MCF 10A (cell line): ENCODE measurements around the gene DNAH3. TPM values are rescaled to one million over a fixed set of nuclear protein-coding genes. Genes with fewer than 3 reads are reported as not detected.

Source experiments
- BruUV-seq: library from RNA; stranded (reverse); fragments of 400-500 nt; replicated peaks from 2 replicates; lab custom pipeline; 2021; lab: Mats Ljungman, UMichigan
- CTCF ChIA-PET: fragments of 300-600 bp; sonication (Branson Sonifier 250); formaldehyde crosslinking; extraction: SDS; loops from one replicate; lab custom pipeline; 2021; ENCODE audit warnings: antibody characterized with exemption, inconsistent platforms; lab: Yijun Ruan, JAX
- POLR2A ChIA-PET: fragments of 300-600, 350-650 bp; sonication (Branson Sonifier 250); formaldehyde crosslinking; extraction: SDS; loops from one replicate; lab custom pipeline; 2020; ENCODE audit warnings: antibody characterized with exemption, inconsistent platforms; lab: Yijun Ruan, JAX
- DNase-seq: peaks from one replicate; pipeline ENCODE4 v3.0.0-alpha.2; 2018; ENCODE audit not compliant: unreplicated experiment
- H3K27ac Mint-ChIP-seq: one replicate; pipeline ENCODE4 v1.8.0; 2022; ENCODE audit warnings: mild to moderate bottlenecking, low read depth, mixed read lengths; ENCODE audit not compliant: unreplicated experiment
- H3K27me3 Mint-ChIP-seq: one replicate; pipeline ENCODE4 v1.8.0; 2022; ENCODE audit warnings: mixed read lengths; ENCODE audit not compliant: insufficient read depth, unreplicated experiment
- H3K36me3 Mint-ChIP-seq: one replicate; pipeline ENCODE4 v1.8.0; 2022; ENCODE audit warnings: mild to moderate bottlenecking, moderate library complexity, mixed read lengths; ENCODE audit not compliant: insufficient read depth, unreplicated experiment
- H3K4me1 Mint-ChIP-seq: one replicate; pipeline ENCODE4 v1.8.0; 2022; ENCODE audit warnings: mixed read lengths; ENCODE audit not compliant: insufficient read depth, unreplicated experiment
- H3K4me3 Mint-ChIP-seq: one replicate; pipeline ENCODE4 v1.8.0; 2022; ENCODE audit warnings: mild to moderate bottlenecking, moderate library complexity, mixed read lengths; ENCODE audit not compliant: unreplicated experiment
- H3K9me3 Mint-ChIP-seq: one replicate; pipeline ENCODE4 v1.8.0; 2022; ENCODE audit warnings: mixed read lengths; ENCODE audit not compliant: unreplicated experiment
- intact Hi-C: fragments of 100-400 bp; cut with micrococcal nuclease; formaldehyde crosslinking; loops from 2 replicates; pipeline ENCODE4 v1.14.1; 2022
- total RNA-seq: library from RNA; stranded (reverse); gene quantifications from 2 replicates; pipeline ENCODE4 v1.2.3, GENCODE V29; 2022
- TF ChIP-seq, protein P1 (sequence below): fragments of 200-600 bp; IDR thresholded peaks from one replicate; pipeline ENCODE4 v1.8.0; 2022; ENCODE audit warnings: antibody characterized with exemption, mild to moderate bottlenecking; ENCODE audit not compliant: unreplicated experiment

DNAH3 gene
- total RNA-seq, 1 experiment from 2014 or later, result not detected

GRCh38 chr16:20952139-20952920 is 198.3 kb downstream of the DNAH3 start:
- Mint-ChIP-seq H3K4me3 (no peak overlapping the region), H3K27me3 (no peaks in the 10 kb centered on the region), H3K27ac (no peak overlapping the region), H3K9me3 (no peaks in the 10 kb centered on the region), H3K4me1 (no peaks in the 10 kb centered on the region), H3K36me3 (no peaks in the 10 kb centered on the region)
- POLR2A ChIA-PET, result no interaction called here
- CTCF ChIA-PET, result interaction anchor here (0.6 to 1.3 kb wide), 3 partner anchors 34 to 1264 kb away, joined by 3 to 5 read pairs (median 4); no protein-coding TSS in a partner anchor
- intact Hi-C loops, result no loop called here
- DNase-seq, result no peak
- TF ChIP-seq, protein P1, sequence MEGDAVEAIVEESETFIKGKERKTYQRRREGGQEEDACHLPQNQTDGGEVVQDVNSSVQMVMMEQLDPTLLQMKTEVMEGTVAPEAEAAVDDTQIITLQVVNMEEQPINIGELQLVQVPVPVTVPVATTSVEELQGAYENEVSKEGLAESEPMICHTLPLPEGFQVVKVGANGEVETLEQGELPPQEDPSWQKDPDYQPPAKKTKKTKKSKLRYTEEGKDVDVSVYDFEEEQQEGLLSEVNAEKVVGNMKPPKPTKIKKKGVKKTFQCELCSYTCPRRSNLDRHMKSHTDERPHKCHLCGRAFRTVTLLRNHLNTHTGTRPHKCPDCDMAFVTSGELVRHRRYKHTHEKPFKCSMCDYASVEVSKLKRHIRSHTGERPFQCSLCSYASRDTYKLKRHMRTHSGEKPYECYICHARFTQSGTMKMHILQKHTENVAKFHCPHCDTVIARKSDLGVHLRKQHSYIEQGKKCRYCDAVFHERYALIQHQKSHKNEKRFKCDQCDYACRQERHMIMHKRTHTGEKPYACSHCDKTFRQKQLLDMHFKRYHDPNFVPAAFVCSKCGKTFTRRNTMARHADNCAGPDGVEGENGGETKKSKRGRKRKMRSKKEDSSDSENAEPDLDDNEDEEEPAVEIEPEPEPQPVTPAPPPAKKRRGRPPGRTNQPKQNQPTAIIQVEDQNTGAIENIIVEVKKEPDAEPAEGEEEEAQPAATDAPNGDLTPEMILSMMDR, result no peak
- no TSS peak for BruUV-seq

DNA sequence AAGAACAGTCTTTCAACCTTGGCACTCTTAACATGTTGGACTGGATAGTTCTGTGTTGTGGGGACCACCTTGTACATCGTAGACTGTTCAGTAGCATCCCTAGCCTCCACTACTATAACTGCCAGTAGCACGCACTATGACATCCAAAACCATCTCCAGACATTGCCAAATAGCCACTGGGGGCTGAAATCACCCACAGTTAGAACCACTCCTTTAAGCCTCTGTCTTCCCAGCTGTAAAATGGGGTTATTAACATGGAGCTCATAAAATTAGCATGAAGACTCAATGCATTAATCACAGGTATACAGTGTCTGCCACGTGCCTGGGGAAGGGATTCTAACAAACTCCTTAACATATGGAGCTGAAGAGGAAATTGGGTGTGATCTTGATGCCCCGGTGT is 200.4 kb downstream of the DNAH3 start:
- POLR2A ChIA-PET, result interaction anchor here (1.1 to 1.3 kb wide), 2 partner anchors 10 to 50 kb away, joined by 3 to 4 read pairs; partner anchors contain the start of gene DCUN1D3
- Mint-ChIP-seq H3K4me3 (no peak overlapping the region), H3K36me3 (no peaks in the 10 kb centered on the region), H3K27ac (no peak overlapping the region), H3K27me3 (no peaks in the 10 kb centered on the region), H3K9me3 (no peaks in the 10 kb centered on the region), H3K4me1 (no peaks in the 10 kb centered on the region)
- CTCF ChIA-PET, result interaction anchor here (1.7 kb wide), 2 partner anchors 12 to 100 kb away, joined by 4 to 10 read pairs; no protein-coding TSS in a partner anchor
- DNase-seq, result no peak
- TF ChIP-seq, protein P1, result no peak
- no TSS peak for BruUV-seq
- intact Hi-C loops, result no loop called here

GRCh38 chr16:20949660-20950059 is 201.0 kb downstream of the DNAH3 start:
- no peak overlapping the region for H3K4me3 Mint-ChIP-seq
- no peaks in the 10 kb centered on the region for H3K4me1 Mint-ChIP-seq
- POLR2A ChIA-PET, result no interaction called here
- no peaks in the 10 kb centered on the region for H3K27me3 Mint-ChIP-seq
- TF ChIP-seq, protein P1, result no peak
- BruUV-seq, result no TSS peak
- peaks cover 3% of the 10 kb centered on the region for H3K36me3 Mint-ChIP-seq
- H3K9me3 Mint-ChIP-seq, result no peaks in the 10 kb centered on the region
- DNase-seq, result no peak
- CTCF ChIA-PET, result interaction anchor here (1.7 kb wide), 3 partner anchors 11 to 100 kb away, joined by 3 to 10 read pairs (median 4); no protein-coding TSS in a partner anchor
- no peak overlapping the region for H3K27ac Mint-ChIP-seq
- intact Hi-C loops, result no loop called here

GRCh38 chr16:20948444-20948843 is 202.2 kb downstream of the DNAH3 start:
- no TSS peak for BruUV-seq
- Mint-ChIP-seq H3K4me3 (no peak overlapping the region), H3K27me3 (no peaks in the 10 kb centered on the region), H3K9me3 (no peaks in the 10 kb centered on the region), H3K27ac (no peak overlapping the region), H3K36me3 (peaks cover 6% of the 10 kb centered on the region), H3K4me1 (no peaks in the 10 kb centered on the region)
- TF ChIP-seq, protein P1, result no peak
- ChIA-PET CTCF (interaction anchor here (1.7 kb wide), 1 partner anchor 98 kb away, joined by 3 read pairs; no protein-coding TSS in a partner anchor), POLR2A (interaction anchor here (0.7 kb wide), 1 partner anchor 29 kb away, joined by 3 read pairs; no protein-coding TSS in a partner anchor)
- intact Hi-C loops, result no loop called here
- DNase-seq, result no peak
